Gastroesophageal sphincter (tissue), 4 donors: ENCODE results near the gene BIN2. TPM values are rescaled to one million over a fixed set of nuclear protein-coding genes. Genes with fewer than 3 reads are reported as not detected.
"Not testable (repeated sequence)": the region's sequence is repeated elsewhere in the genome, so short reads cannot be mapped to it uniquely, and the experiment has no call there.

ENCODE experiments used
- ATAC-seq: fragments of 150-250 bp; one replicate; pipeline ENCODE4 v1.9.1; 2016; ENCODE audit warnings: mild to moderate bottlenecking, moderate library complexity
- H3K27ac ChIP-seq, 4 donors: fragments of 200-600 bp; sonication (generic) in 3 of 4; 1 replicate in 3 of 4; 2 replicates in 1 of 4; pipeline ENCODE4 v1.5.1; 2016 to 2019
- H3K27me3 ChIP-seq: fragments of 200-600 bp; sonication (generic); one replicate; pipeline ENCODE4 v1.5.1; 2019
- H3K36me3 ChIP-seq, 2 donors: fragments of 200-600 bp; sonication (generic); one replicate each; pipeline ENCODE4 v1.5.1; 2019; ENCODE audit warnings: control low read depth in 1 of 2
- H3K4me1 ChIP-seq, 3 donors: fragments of 200-600 bp; sonication (generic); 1 replicate in 2 of 3; 2 replicates in 1 of 3; pipeline ENCODE4 v1.5.1; 2016 to 2019; ENCODE audit warnings: control low read depth in 2 of 3
- H3K4me3 ChIP-seq, 2 donors: fragments of 200-600 bp; sonication (generic); one replicate each; pipeline ENCODE4 v1.5.1; 2019; ENCODE audit warnings: mild to moderate bottlenecking in 1 of 2, moderate library complexity in 1 of 2
- H3K9me3 ChIP-seq, 3 donors: fragments of 200-600 bp; sonication (generic); one replicate each; pipeline ENCODE4 v1.5.1; 2017 to 2019; ENCODE audit warnings: control low read depth in 2 of 3
- EP300 ChIP-seq: sonication (generic); formaldehyde crosslinking; IDR thresholded peaks from one replicate; pipeline ENCODE4 v1.6.1; 2017; ENCODE audit warnings: antibody characterized with exemption, mild to moderate bottlenecking
- POLR2A ChIP-seq, 2 donors: fragments of 450-650 bp; IDR thresholded peaks; one replicate each; pipeline ENCODE4 v1.6.1; 2017; ENCODE audit warnings: antibody characterized with exemption in 2 of 2, mild to moderate bottlenecking in 2 of 2, moderate library complexity in 1 of 2
- POLR2AphosphoS5 ChIP-seq: sonication (generic); formaldehyde crosslinking; IDR thresholded peaks from one replicate; pipeline ENCODE4 v1.6.1; 2017; ENCODE audit warnings: antibody characterized with exemption
- whole genome bisulfite sequencing, 2 donors: methylation state at CpG; one replicate each; pipeline ENCODE4 v1.1.5; 2018; ENCODE audit warnings: low coverage in 1 of 2; 5-methylcytosine and 5-hydroxymethylcytosine counted together
- total RNA-seq, 4 donors: library from RNA; depleted of rRNA; stranded (reverse); fragments of >200 nt; gene quantifications; one replicate each; pipeline ENCODE4 v1.1.0, GENCODE V29; 2016
- TF ChIP-seq, protein P1 (sequence below), 4 experiments: fragments of 200-600 bp in 2 of 4; fragments of 450-650 bp in 2 of 4; sonication (generic) in 1 of 4; IDR thresholded peaks; one replicate each; pipeline ENCODE4 v1.5.1; 2017 to 2019; ENCODE audit warnings: antibody characterized with exemption in 4 of 4, mild to moderate bottlenecking in 2 of 4, moderate library complexity in 2 of 4

The BIN2 gene
- total RNA-seq, 4 donors from 2014 or later, result 0.62 to 5.4 (median 2.0) TPM

GRCh38 chr12:51322452-51322851 lies 1.5 kb downstream of the BIN2 start:
- no peak for ATAC-seq
- WGBS, 2 donors, result 82 to 92% methylated on average over 4 to 5 of the region's 5 CpGs
- no peak overlapping the region for H3K4me3 ChIP-seq
- no peaks in the 10 kb centered on the region for H3K36me3 ChIP-seq
- no peak overlapping the region for H3K27ac ChIP-seq
- no peak for TF ChIP-seq POLR2A (IDR thresholded peaks at IDR 0.05)
- TF ChIP-seq EP300, result no peak
- TF ChIP-seq, protein P1, sequence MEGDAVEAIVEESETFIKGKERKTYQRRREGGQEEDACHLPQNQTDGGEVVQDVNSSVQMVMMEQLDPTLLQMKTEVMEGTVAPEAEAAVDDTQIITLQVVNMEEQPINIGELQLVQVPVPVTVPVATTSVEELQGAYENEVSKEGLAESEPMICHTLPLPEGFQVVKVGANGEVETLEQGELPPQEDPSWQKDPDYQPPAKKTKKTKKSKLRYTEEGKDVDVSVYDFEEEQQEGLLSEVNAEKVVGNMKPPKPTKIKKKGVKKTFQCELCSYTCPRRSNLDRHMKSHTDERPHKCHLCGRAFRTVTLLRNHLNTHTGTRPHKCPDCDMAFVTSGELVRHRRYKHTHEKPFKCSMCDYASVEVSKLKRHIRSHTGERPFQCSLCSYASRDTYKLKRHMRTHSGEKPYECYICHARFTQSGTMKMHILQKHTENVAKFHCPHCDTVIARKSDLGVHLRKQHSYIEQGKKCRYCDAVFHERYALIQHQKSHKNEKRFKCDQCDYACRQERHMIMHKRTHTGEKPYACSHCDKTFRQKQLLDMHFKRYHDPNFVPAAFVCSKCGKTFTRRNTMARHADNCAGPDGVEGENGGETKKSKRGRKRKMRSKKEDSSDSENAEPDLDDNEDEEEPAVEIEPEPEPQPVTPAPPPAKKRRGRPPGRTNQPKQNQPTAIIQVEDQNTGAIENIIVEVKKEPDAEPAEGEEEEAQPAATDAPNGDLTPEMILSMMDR (IDR thresholded peaks at IDR 0.05), result no peak
- TF ChIP-seq POLR2AphosphoS5, result no peak
- H3K4me1 ChIP-seq, result no peaks in the 10 kb centered on the region
- H3K27me3 ChIP-seq, result peaks cover 8% of the 10 kb centered on the region
- no peaks in the 10 kb centered on the region for H3K9me3 ChIP-seq

DNA sequence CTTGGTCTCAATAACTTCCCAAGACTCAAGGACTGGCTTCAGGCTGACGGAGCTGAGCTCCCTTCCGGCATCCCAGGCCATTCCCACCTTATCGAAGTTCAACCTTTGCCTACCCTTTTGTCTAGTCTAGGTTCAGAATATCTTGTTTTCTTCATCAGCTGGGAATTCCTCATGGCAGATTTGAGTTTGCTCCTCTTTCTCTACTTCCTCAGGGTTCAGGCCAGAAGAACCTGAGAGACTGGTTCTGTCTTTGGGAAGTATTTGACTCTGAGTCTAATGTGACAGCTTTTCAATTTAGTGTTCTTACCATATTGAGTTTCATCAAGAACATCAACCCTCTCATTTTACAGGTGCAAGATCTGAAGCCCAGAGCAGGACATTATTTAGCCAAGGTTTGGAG lies 2.1 kb downstream of the BIN2 start:
- no peaks in the 10 kb centered on the region for H3K4me1 ChIP-seq
- no peaks in the 10 kb centered on the region for H3K9me3 ChIP-seq
- H3K36me3 ChIP-seq, result no peaks in the 10 kb centered on the region
- H3K27me3 ChIP-seq, result peaks cover 8% of the 10 kb centered on the region
- no peak overlapping the region for H3K4me3 ChIP-seq
- 85 to 100% methylated on average over 2 to 3 of the region's 3 CpGs for WGBS, 2 donors
- TF ChIP-seq, protein P1 (IDR thresholded peaks at IDR 0.05), result no peak
- TF ChIP-seq EP300, result no peak
- ATAC-seq, result no peak
- H3K27ac ChIP-seq, result no peak overlapping the region

DNA sequence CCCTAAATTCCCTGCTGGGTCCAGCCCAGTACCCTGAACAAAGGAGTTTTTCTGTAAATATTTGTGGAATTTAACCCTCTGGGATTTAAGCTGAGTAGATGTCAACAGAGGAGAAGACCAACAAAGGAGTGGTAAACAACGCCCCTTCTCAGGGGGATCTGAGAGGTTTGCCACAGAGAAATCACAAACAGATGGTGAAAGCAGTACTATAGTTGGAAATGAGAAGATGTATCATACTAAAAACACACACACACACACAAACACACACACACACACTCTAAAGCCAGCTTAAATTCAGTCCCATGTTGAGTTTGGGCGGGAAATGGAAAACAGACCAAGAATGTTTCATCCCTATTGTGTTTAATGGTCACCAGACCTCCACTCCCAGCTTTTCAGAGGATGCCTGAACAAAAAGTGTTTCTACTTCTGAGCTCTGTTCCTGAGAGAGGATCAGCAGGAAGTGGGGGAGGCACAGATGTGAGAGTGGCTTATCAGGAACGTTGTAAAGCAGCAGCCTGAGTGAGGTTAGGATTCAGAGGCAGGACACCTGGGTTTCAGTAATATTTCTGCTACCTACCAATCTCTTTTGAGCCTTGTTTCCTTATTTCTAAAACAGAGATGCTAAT lies 3.2 kb downstream of the BIN2 start:
- 35 to 50% methylated on average over 2 to 3 of the region's 3 CpGs for WGBS, 2 donors
- no peaks in the 10 kb centered on the region for H3K36me3 ChIP-seq
- TF ChIP-seq EP300, result no peak
- TF ChIP-seq POLR2A (IDR thresholded peaks at IDR 0.05), result no peak
- no peaks in the 10 kb centered on the region for H3K4me1 ChIP-seq
- no peaks in the 10 kb centered on the region for H3K9me3 ChIP-seq
- no peak overlapping the region for H3K27ac ChIP-seq
- H3K4me3 ChIP-seq, result no peak overlapping the region
- H3K27me3 ChIP-seq, result peaks cover 8% of the 10 kb centered on the region
- ATAC-seq, result no peak

GRCh38 chr12:51320311-51320694 lies 3.7 kb downstream of the BIN2 start:
- no peak overlapping the region for H3K4me3 ChIP-seq
- no peak for ATAC-seq
- H3K36me3 ChIP-seq, result no peaks in the 10 kb centered on the region
- peaks cover 8% of the 10 kb centered on the region for H3K27me3 ChIP-seq
- H3K27ac ChIP-seq, result no peak overlapping the region
- no peaks in the 10 kb centered on the region for H3K9me3 ChIP-seq
- 46 to 59% methylated on average over 2 to 4 of the region's 4 CpGs for WGBS, 2 donors
- TF ChIP-seq POLR2A (IDR thresholded peaks at IDR 0.05), result no peak
- TF ChIP-seq, protein P1 (IDR thresholded peaks at IDR 0.05), result no peak
- TF ChIP-seq EP300, result no peak
- TF ChIP-seq POLR2AphosphoS5, result no peak
- H3K4me1 ChIP-seq, result no peaks in the 10 kb centered on the region

DNA sequence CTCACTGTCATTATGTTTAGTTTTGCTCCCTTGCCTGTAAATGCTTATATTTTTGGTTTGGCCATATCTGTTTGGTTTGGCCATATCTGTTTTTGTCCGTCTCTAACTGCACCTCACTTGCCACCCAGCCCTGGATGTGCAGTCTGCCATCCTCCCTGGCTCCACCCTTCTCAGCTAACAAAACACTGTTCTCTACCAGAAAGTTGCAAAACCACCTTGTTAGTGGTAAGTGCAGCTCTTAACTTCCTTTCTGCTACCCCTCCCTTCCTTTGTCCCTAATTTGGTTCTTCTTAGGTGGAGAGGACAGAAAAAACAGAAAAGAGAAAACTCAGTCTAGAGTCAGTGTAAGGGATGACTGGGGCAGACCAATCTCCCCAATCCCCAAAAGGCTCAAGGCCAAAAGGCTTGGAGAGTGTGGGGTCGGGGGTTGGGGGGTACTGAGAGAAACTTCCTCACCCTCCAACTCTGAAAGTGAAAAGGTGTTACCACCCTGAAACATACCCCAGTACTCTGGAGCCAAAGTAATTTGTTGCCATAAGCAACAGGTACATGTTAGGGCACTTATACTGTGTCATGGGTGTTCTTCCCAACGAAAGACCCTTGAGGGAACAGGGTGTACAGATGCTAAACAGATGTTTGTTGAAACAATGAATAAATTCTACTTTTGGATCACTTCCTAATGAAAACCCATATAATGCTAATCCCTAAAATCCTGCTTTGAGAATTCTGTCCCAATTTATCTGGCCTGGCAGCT lies 5.0 kb downstream of the BIN2 start:
- WGBS, 2 donors, result 40 to 58% methylated on average over 2 to 3 of the region's 3 CpGs

DNA sequence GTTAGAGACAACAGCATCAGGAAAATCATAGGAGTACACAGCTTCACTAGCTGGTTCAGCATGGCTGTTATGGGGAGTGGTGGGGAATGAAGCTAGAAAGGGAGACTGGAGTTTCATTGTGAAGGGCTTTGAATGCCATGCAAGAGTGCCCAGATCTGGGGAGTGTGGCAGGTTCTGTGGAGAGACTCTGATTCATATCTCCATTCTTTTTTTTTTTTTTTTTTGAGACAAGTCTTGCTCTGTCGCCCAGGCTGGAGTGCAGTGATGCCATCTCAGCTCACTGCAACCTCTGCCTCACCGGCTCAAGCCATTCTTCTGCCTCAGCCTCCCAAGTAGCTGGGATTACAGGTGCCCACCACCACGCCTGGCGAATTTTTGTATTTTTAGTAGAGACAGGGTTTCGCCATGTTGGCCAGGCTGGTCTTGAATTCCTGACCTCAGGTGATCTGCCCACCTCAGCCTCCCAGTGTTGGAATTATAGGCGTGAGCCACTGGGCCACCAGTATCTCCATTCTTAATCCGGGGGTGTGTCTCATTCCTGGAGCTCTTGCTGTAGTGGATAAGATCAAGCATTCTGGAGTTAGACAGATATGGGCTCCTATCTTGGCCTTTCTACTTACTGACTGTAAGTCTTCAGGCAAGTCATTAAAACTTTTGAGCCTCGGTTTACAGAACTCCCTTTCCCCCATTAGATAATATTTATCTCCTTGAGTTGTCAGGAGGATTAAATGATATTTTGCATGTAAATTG lies 5.7 kb downstream of the BIN2 start:
- not testable (repeated sequence) for H3K27ac ChIP-seq, H3K9me3 ChIP-seq, ATAC-seq, H3K4me3 ChIP-seq, H3K4me1 ChIP-seq, H3K27me3 ChIP-seq, H3K36me3 ChIP-seq
- WGBS, 2 donors, result 88 to 92% methylated on average over 1 to 4 of the region's 8 CpGs

More for the DNA sequence above, 5.0 kb downstream of the BIN2 start:
- H3K27me3 ChIP-seq, result peaks cover 4% of the 10 kb centered on the region
- H3K4me1 ChIP-seq, result no peaks in the 10 kb centered on the region
- no peaks in the 10 kb centered on the region for H3K36me3 ChIP-seq
- TF ChIP-seq EP300 (no peak), POLR2A (IDR thresholded peaks at IDR 0.05) (no peak), POLR2AphosphoS5 (no peak)
- TF ChIP-seq, protein P1 (IDR thresholded peaks at IDR 0.05), result no peak
- H3K27ac ChIP-seq, result no peak overlapping the region
- no peak for ATAC-seq
- H3K4me3 ChIP-seq, result no peak overlapping the region
- no peaks in the 10 kb centered on the region for H3K9me3 ChIP-seq
